Measurements from ENCODE around the gene SLC39A11.

The SLC39A11 gene

GRCh38 chr17:73043686-73044581, 48.6 kb downstream of the SLC39A11 start:
- DNase-seq (ENCODE audit: low read depth in 1 of 2, low spot score in 1 of 2) = no peak

GRCh38 chr17:73042809-73043685, 49.4 kb downstream of the SLC39A11 start:
- no peak for DNase-seq (ENCODE audit: low read depth in 1 of 2, low spot score in 1 of 2)

GRCh38 chr17:73042225-73042624, 50.3 kb downstream of the SLC39A11 start:
- no peak for DNase-seq (ENCODE audit: low read depth in 1 of 2, low spot score in 1 of 2)

- no peak for DNase-seq (ENCODE audit: low read depth in 1 of 2, low spot score in 1 of 2)
These were observed 53.2 kb downstream of the SLC39A11 start for GRCh38 chr17:73039282-73039681.

- no peak for DNase-seq (ENCODE audit: low read depth in 1 of 2, low spot score in 1 of 2)
These were observed 61.0 kb downstream of the SLC39A11 start for GRCh38 chr17:73031472-73031871.

- DNase-seq (ENCODE audit: low read depth in 1 of 2, low spot score in 1 of 2) = no peak
These were observed 61.5 kb downstream of the SLC39A11 start for GRCh38 chr17:73030995-73031394.

GRCh38 chr17:73030501-73030921, 62.0 kb downstream of the SLC39A11 start:
- DNase-seq (ENCODE audit: low read depth in 1 of 2, low spot score in 1 of 2) = no peak

GRCh38 chr17:73029991-73030390, 62.5 kb downstream of the SLC39A11 start:
- no peak for DNase-seq (ENCODE audit: low read depth in 1 of 2, low spot score in 1 of 2)

- no peak for DNase-seq (ENCODE audit: low read depth in 1 of 2, low spot score in 1 of 2)
These were observed 63.5 kb downstream of the SLC39A11 start for GRCh38 chr17:73029021-73029420.

- DNase-seq (ENCODE audit: low read depth in 1 of 2, low spot score in 1 of 2) = no peak
These were observed 64.2 kb downstream of the SLC39A11 start for GRCh38 chr17:73028299-73028755.

GRCh38 chr17:73027130-73027741, 65.3 kb downstream of the SLC39A11 start:
- DNase-seq (ENCODE audit: low read depth in 1 of 2, low spot score in 1 of 2) = no peak

GRCh38 chr17:73025041-73025560, 67.4 kb downstream of the SLC39A11 start:
- DNase-seq (ENCODE audit: low read depth in 1 of 2, low spot score in 1 of 2) = no peak

- no peak for DNase-seq (ENCODE audit: low read depth in 1 of 2, low spot score in 1 of 2)
These were observed 68.7 kb downstream of the SLC39A11 start for GRCh38 chr17:73023759-73024158.

GRCh38 chr17:73022694-73023093, 69.8 kb downstream of the SLC39A11 start:
- DNase-seq (ENCODE audit: low read depth in 1 of 2, low spot score in 1 of 2) = no peak

GRCh38 chr17:73021771-73022170, 70.7 kb downstream of the SLC39A11 start:
- no peak for DNase-seq (ENCODE audit: low read depth in 1 of 2, low spot score in 1 of 2)

- DNase-seq (ENCODE audit: low read depth in 1 of 2, low spot score in 1 of 2) = no peak
These were observed 72.4 kb downstream of the SLC39A11 start for GRCh38 chr17:73020110-73020509.

GRCh38 chr17:73018599-73018998, 73.9 kb downstream of the SLC39A11 start:
- DNase-seq (ENCODE audit: low read depth in 1 of 2, low spot score in 1 of 2) = no peak

GRCh38 chr17:73017658-73018057, 74.8 kb downstream of the SLC39A11 start:
- no peak for DNase-seq (ENCODE audit: low read depth in 1 of 2, low spot score in 1 of 2)

GRCh38 chr17:73015722-73016276, 76.7 kb downstream of the SLC39A11 start:
- no peak for DNase-seq (ENCODE audit: low read depth in 1 of 2, low spot score in 1 of 2)

GRCh38 chr17:73013816-73014663, 78.4 kb downstream of the SLC39A11 start:
- DNase-seq (ENCODE audit: low read depth in 1 of 2, low spot score in 1 of 2) = no peak

Data from activated CD4-positive, alpha-beta T cell treated with anti-CD3 and anti-CD28 coated beads, Interleukin-2, amount 50 U/mL, for 24 hours (primary cell).